Parathyroid adenoma (tissue), 2 donors: ENCODE data around the gene MAP7D2.

Source experiments
- H2AFZ ChIP-seq: fragments of 300-600 bp; sonication (generic); one replicate; pipeline ENCODE4 v1.7.0; 2017; ENCODE audit warnings: antibody characterized with exemption, mild to moderate bottlenecking
- H3K27ac ChIP-seq: fragments of 300-600 bp; sonication (generic); one replicate; pipeline ENCODE4 v1.7.0; 2017
- H3K27me3 ChIP-seq: fragments of 300-600 bp; sonication (generic); one replicate; pipeline ENCODE4 v1.7.0; 2017; ENCODE audit warnings: low read length; ENCODE audit not compliant: control insufficient read depth, insufficient read depth
- H3K36me3 ChIP-seq: fragments of 300-600 bp; sonication (generic); one replicate; pipeline ENCODE4 v1.7.0; 2017; ENCODE audit warnings: low read length; ENCODE audit not compliant: control insufficient read depth, insufficient read depth
- H3K4me1 ChIP-seq: fragments of 300-600 bp; sonication (generic); one replicate; pipeline ENCODE4 v1.7.0; 2017; ENCODE audit warnings: control low read depth
- H3K4me2 ChIP-seq: fragments of 300-600 bp; sonication (generic); one replicate; pipeline ENCODE4 v1.7.0; 2017; ENCODE audit warnings: low read length
- H3K4me3 ChIP-seq: fragments of 300-600 bp; sonication (generic); one replicate; pipeline ENCODE4 v1.7.0; 2017; ENCODE audit warnings: low read depth, low read length
- H3K79me2 ChIP-seq: fragments of 300-600 bp; sonication (generic); one replicate; pipeline ENCODE4 v1.7.0; 2017; ENCODE audit warnings: control low read depth
- H3K9ac ChIP-seq: fragments of 300-600 bp; sonication (generic); one replicate; pipeline ENCODE4 v1.7.0; 2017; ENCODE audit warnings: mild to moderate bottlenecking
- H3K9me3 ChIP-seq: fragments of 300-600 bp; sonication (generic); one replicate; pipeline ENCODE4 v1.7.0; 2017; ENCODE audit warnings: low read length; ENCODE audit not compliant: control insufficient read depth
- CTCF ChIP-seq: fragments of 300-600 bp; sonication (generic); IDR thresholded peaks from one replicate; pipeline ENCODE4 v1.7.0; 2017; ENCODE audit warnings: antibody characterized with exemption, mild to moderate bottlenecking
- donor health status: primary hyperparathyroidism.

The MAP7D2 gene

DNA sequence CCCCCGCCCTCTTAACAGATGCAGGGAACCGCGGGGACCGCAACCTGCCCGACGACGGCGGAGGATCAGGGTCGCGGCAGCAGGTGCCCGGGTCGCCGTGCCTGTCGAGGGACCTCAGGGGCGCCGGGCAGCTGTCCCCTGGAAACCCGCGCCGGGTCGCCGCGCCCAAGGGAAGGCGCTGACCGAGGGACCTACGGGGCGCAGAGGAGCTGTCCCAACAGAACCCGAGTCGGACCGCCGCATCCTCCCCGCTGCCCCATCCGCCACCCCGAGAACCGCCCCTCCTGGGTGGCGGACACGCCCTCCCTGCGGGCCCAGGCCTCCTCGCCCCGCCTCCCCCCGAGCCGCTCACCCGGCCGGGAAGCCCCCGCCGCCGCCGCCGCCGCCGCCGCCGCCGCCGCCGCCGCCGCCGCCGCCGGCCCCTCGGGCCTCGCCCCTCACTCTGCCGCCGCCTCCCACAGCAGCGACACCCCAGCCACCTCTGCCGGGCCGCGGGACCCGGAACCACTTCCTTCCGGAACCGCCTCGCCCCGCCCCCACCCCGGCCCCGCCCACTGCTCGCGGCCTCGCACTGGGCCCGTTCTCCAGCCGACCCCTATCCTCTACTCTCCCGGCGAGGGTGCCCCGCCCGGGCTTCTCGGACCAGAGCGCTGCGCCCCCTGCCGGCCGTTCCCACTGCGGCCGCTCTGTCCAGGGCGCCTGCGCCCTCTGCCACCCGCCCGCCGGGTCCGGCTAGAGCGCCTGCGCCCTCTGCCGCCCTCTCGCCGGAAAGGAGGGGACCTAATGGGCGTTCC, 126.0 kb downstream of the MAP7D2 start, which contains the start of gene BCLAF3:
Gene BCLAF3 (minus strand): TSS at position 506 of the 794 bp plus-strand sequence. CDS start 20,797 bp downstream, outside the sequence.
- H3K9me3 ChIP-seq, result no peaks in the 10 kb centered on the region
- peak within 1 kb of the TSS; percentile 60 for H3K27ac ChIP-seq
- TF ChIP-seq CTCF, result peak; percentile 82
- H2AFZ ChIP-seq, result peak within 1 kb of the TSS; percentile 81
- H3K4me2 ChIP-seq, result peak within 1 kb of the TSS; percentile 63
- peaks cover 7% of the 10 kb centered on the region for H3K79me2 ChIP-seq
- H3K4me1 ChIP-seq, result peaks cover 3% of the 10 kb centered on the region
- peak within 1 kb of the TSS; percentile 59 for H3K4me3 ChIP-seq
- no peaks in the 10 kb centered on the region for H3K27me3 ChIP-seq
- H3K9ac ChIP-seq, result no peak within 1 kb of the TSS
- H3K36me3 ChIP-seq, result no peaks in the 10 kb centered on the region

DNA sequence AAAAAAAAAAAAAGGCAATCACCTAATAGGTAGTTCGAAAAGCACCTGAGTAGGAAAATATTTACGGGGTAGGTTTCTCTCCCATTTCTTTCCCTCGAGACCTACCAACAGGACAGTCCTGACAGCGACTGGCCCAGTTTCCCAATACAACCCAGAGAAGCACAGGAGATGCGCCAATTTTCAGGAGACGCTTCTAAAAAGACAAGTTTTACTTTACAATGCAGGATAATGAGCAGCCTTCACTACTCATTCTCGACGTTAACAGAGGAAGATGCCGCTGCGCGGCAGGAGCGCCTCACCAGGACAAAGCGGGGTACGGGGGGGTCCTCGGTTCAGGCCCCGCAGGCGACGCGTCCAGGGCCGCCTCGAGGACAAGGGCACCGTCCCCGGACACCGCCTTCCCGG, 126.6 kb downstream of the MAP7D2 start:
- Histone ChIP-seq H3K4me2 (peak overlapping the region; percentile 63), H3K4me1 (peaks cover 3% of the 10 kb centered on the region), H2AFZ (peak overlapping the region; percentile 48), H3K36me3 (no peaks in the 10 kb centered on the region), H3K79me2 (peaks cover 12% of the 10 kb centered on the region), H3K9me3 (no peaks in the 10 kb centered on the region), H3K4me3 (peak overlapping the region; percentile 59), H3K9ac (no peak overlapping the region), H3K27me3 (no peaks in the 10 kb centered on the region), H3K27ac (peak overlapping the region; percentile 34)
- TF ChIP-seq CTCF, result no peak

- Histone ChIP-seq H3K9ac (no peak overlapping the region), H3K79me2 (peaks cover 12% of the 10 kb centered on the region), H3K27me3 (no peaks in the 10 kb centered on the region), H2AFZ (no peak overlapping the region), H3K4me1 (peaks cover 3% of the 10 kb centered on the region), H3K27ac (peak overlapping the region; percentile 24), H3K4me3 (no peak overlapping the region), H3K9me3 (no peaks in the 10 kb centered on the region), H3K4me2 (peak overlapping the region; percentile 22), H3K36me3 (no peaks in the 10 kb centered on the region)
- TF ChIP-seq CTCF, result peak; percentile 8
Measured at GRCh38 chrX:19987856-19988255, 128.9 kb downstream of the MAP7D2 start.

DNA sequence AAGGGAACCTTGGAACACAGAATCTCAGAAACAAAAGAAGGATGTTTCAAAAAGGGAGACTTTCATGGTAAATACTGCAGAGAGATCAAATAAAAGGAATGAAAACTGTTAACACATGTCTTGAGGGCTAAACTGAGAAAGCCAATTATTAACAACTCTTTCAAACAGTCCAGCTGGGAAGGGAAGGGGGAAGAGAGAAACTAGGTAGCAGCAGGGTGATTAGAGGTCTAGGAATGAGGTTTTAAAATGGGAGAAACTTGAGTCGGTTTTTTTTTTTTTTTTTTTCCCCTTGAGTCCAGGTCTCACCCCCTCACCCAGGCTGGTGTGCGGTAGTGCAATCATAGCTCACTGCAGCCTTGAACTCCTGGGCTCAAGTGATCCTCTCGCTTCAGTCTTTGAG, 130.2 kb downstream of the MAP7D2 start:
- peaks cover 10% of the 10 kb centered on the region for H3K79me2 ChIP-seq
- no peak overlapping the region for H3K4me3 ChIP-seq
- no peak for TF ChIP-seq CTCF
- H3K27me3 ChIP-seq, result no peaks in the 10 kb centered on the region
- H3K27ac ChIP-seq, result no peak overlapping the region
- H2AFZ ChIP-seq, result no peak overlapping the region
- H3K4me2 ChIP-seq, result no peak overlapping the region
- peaks cover 2% of the 10 kb centered on the region for H3K4me1 ChIP-seq
- H3K9me3 ChIP-seq, result no peaks in the 10 kb centered on the region
- no peaks in the 10 kb centered on the region for H3K36me3 ChIP-seq
- no peak overlapping the region for H3K9ac ChIP-seq

GRCh38 chrX:19981947-19982346, 134.8 kb downstream of the MAP7D2 start:
- Histone ChIP-seq H3K4me2 (no peak overlapping the region), H3K9me3 (no peaks in the 10 kb centered on the region), H3K27ac (no peak overlapping the region), H3K4me3 (no peak overlapping the region), H3K27me3 (no peaks in the 10 kb centered on the region), H3K79me2 (peaks cover 7% of the 10 kb centered on the region), H3K36me3 (no peaks in the 10 kb centered on the region), H3K4me1 (no peaks in the 10 kb centered on the region), H3K9ac (no peak overlapping the region), H2AFZ (no peak overlapping the region)
- no peak for TF ChIP-seq CTCF
